ELF-1 (cell line): ENCODE data around the gene LGALS8.

Experiments
- DNase-seq: peaks from one replicate; pipeline ENCODE4 v3.0.0-alpha.2; 2016; ENCODE audit warnings: low read depth, low spot score

The LGALS8 gene

GRCh38 chr1:236581528-236581927 lies 57.7 kb downstream of the LGALS8 start:
- no peak for DNase-seq

DNA sequence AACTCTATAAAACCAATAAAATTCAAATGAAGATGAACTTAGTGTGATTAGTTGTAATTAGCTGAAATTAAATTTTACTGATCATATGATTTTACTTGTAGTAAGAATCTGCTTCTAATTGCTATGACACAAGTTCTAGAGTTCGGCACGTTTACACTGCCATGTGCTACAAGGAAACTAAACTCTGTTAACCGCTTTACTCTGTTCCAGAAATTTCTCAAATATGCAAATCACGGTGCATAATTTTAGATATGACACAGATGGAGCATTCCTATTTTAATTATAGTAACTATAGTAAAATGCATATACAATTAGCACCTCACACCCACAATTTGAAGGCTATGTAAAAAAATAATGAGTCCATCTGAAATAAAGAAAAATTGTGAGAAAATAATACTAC lies 65.7 kb downstream of the LGALS8 start:
- no peak for DNase-seq

GRCh38 chr1:236590553-236591150 lies 66.9 kb downstream of the LGALS8 start:
- no peak for DNase-seq

DNA sequence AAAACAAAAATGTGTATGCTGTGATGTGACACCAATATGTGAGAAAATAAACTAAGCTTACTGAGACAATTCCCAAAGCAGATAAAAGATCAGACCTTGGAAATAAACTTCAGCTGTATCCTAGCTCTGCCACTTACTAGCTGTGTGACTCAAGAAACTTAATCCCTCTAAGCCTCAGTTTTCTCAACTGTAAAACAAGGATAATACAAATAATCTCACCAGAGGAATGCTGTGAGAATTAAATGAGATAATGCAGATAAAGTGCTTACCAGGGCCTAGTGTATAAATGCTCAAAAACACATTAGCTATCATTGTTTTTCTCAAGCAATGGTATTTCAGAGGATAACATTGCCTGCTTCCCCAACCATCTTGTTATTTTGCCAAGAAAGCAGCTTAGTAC lies 78.4 kb downstream of the LGALS8 start:
- no peak for DNase-seq
